Heart left ventricle (tissue), 13 donors: ENCODE measurements around the gene JDP2.

ENCODE experiments used
- CTCF ChIP-seq, 12 donors: fragments of 200-600 bp; sonication (generic) in 4 of 12; IDR thresholded peaks; one replicate each; pipeline versions ENCODE4 v1.5.0 to v1.8.0; 2018 to 2022; ENCODE audit warnings: antibody characterized with exemption in 12 of 12, mild to moderate bottlenecking in 5 of 12
- POLR2A ChIP-seq, 2 donors: fragments of 450-650 bp; IDR thresholded peaks; one replicate each; pipeline ENCODE4 v1.6.1; 2017; ENCODE audit warnings: antibody characterized with exemption in 2 of 2, mild to moderate bottlenecking in 2 of 2, moderate library complexity in 2 of 2
- donor health status: ischemic (EF 13 %, LVEDD 7.1; RV severe dilation, severe dysfunction).
- donor health status: DM: no; HTN: yes; CAD: no.
- donor health status: DM: no; HTN: no; CAD: no.
- donor health status: ischemic (EF 25% LVEDD 6.9; RV normal size, moderate dysfunction).
- donor health status: ischemic (EF 25% LVEDD 5.7; RV mildly dilated, moderate dysfunction).
- donor health status: ischemic (EF 35%, LVEDD 5.7; RV mildly dilated, moderate dysfunction).
- donor health status: nonischemic (EF 11% LVEDD 7.7; RV severe dilation, severe dysfunction).
- donor health status: DM: yes; HTN: yes; CAD: no.
- donor health status: PGD.
- donor health status: ischemic (EF 29% LVEDD 5.4; RV normal size, mild dysfunction).
- donor health status: nonischemic (EF 23%, LVEDD 6.1; RV moderate dilation, normal function).

GRCh38 chr14:75418850-75419768 lies 8.7 kb upstream of the JDP2 start:
- TF ChIP-seq CTCF (IDR thresholded peaks at IDR 0.05) (no peak), POLR2A (IDR thresholded peaks at IDR 0.05) (no peak)
